Stimulated activated naive CD8-positive, alpha-beta T cell treated with anti-CD3 and anti-CD28 coated beads, Interleukin-15, Interleukin-2, amounts not matched to agents 100 ng/mL and 50 ng/mL, for 24 hours (primary cell): Measurements from ENCODE around the gene HABP4.
"Not testable (repeated sequence)": the region's sequence is repeated elsewhere in the genome, so short reads cannot be mapped to it uniquely, and the experiment has no call there.

ENCODE experiments used
- H3K27ac Mint-ChIP-seq: one replicate; pipeline ENCODE4 v1.8.0; 2021; ENCODE audit warnings: mild to moderate bottlenecking, mixed read lengths
- H3K27me3 Mint-ChIP-seq: one replicate; pipeline ENCODE4 v1.8.0; 2021; ENCODE audit warnings: mixed read lengths
- H3K36me3 Mint-ChIP-seq: one replicate; pipeline ENCODE4 v1.8.0; 2021; ENCODE audit warnings: low read depth, mixed read lengths
- H3K4me1 Mint-ChIP-seq: one replicate; pipeline ENCODE4 v1.8.0; 2021; ENCODE audit warnings: low read depth, mixed read lengths
- H3K4me3 Mint-ChIP-seq: one replicate; pipeline ENCODE4 v1.8.0; 2021; ENCODE audit warnings: mild to moderate bottlenecking, mixed read lengths
- H3K9me3 Mint-ChIP-seq: one replicate; pipeline ENCODE4 v1.8.0; 2021; ENCODE audit warnings: mixed read lengths

Gene HABP4

DNA sequence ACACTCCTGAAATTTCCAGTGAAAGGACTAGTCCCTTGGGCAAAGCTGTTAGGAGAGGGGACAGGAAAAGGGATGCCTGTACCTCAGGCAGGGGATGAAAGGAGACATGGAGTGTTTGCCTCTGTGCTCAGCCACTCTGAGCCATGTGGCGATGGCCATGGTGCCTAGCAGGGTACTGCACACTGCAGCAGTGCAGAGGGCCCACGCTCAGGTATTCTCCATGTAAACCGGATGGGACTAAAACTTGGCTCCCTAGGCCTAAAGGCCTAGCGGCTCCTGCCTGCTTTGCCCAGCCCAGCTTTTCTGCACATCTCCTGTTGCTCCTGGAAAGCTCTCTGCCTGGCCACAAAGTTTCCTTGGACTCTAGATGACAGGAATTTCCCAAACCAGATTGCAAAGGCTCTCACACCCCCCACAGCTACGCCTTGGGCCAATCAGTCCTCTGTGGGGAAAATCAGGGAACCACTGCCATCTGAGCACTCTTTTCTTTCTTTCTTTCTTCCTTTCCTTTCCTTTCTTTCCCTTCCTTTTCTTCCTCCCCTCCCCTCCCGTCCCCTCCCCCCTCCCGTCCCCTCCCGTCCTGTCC is 44.3 kb downstream of the HABP4 start:
- no peak overlapping the region for H3K27ac Mint-ChIP-seq
- H3K27me3 Mint-ChIP-seq: no peaks in the 10 kb centered on the region
- no peaks in the 10 kb centered on the region for H3K9me3 Mint-ChIP-seq

DNA sequence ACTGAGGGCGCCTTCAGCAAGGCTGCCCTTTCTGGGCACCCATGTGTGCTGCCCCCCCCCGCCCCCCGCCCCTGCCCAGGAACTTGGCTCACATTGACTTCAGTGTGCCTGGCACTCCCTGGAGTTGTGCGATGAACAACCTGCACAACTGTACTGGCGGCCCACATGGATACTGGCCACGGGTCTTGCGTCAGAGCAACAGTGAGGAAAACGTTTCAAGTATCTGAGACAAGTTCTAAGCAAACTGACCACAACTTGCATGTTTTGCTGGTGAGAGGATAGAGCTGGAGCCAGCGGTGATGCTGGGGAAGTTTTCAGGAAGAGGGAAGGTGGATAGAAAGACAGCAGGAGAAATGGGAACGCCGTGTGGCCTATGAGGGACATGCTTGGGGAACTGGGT is 45.4 kb downstream of the HABP4 start:
- Mint-ChIP-seq H3K36me3 (peaks cover 13% of the 10 kb centered on the region), H3K9me3 (no peaks in the 10 kb centered on the region), H3K27me3 (no peaks in the 10 kb centered on the region), H3K4me1 (peaks cover 10% of the 10 kb centered on the region), H3K27ac (no peak overlapping the region), H3K4me3 (no peak overlapping the region)

More for the DNA sequence above, 44.3 kb downstream of the HABP4 start:
- no peak overlapping the region for H3K4me3 Mint-ChIP-seq
- H3K4me1 Mint-ChIP-seq: peaks cover 10% of the 10 kb centered on the region
- peaks cover 22% of the 10 kb centered on the region for H3K36me3 Mint-ChIP-seq

- Mint-ChIP-seq H3K27me3 (no peaks in the 10 kb centered on the region), H3K9me3 (no peaks in the 10 kb centered on the region), H3K4me1 (peaks cover 4% of the 10 kb centered on the region), H3K27ac (no peak overlapping the region), H3K36me3 (peaks cover 3% of the 10 kb centered on the region), H3K4me3 (no peak overlapping the region)
Observed at GRCh38 chr9:96496368-96497116, 46.6 kb downstream of the HABP4 start.

GRCh38 chr9:96497117-96497399 is 47.1 kb downstream of the HABP4 start:
- Mint-ChIP-seq H3K27ac (no peak overlapping the region), H3K27me3 (no peaks in the 10 kb centered on the region), H3K4me3 (no peak overlapping the region), H3K4me1 (no peaks in the 10 kb centered on the region), H3K9me3 (no peaks in the 10 kb centered on the region), H3K36me3 (no peaks in the 10 kb centered on the region)

DNA sequence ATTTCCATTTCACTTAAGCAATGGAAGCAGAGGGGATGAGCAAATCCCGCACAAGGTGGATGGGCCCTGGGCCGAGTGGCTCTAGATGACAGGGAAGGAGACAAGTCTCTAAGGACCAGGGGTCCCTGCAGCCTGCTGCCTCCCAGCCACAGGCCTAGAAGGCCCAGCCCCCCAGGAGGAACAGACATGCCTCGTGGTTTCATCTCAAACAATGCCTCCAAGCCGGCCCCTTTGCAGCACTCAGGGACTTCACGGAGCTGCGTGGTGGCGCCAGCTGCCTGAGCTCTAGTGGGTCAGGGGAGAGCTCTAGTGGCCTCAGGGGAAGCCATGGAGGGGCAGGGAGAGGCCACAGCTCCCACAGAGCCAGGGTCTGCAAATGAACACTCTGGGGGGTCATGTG is 48.8 kb downstream of the HABP4 start:
- Mint-ChIP-seq H3K4me3 (no peak overlapping the region), H3K27ac (no peak overlapping the region)

DNA sequence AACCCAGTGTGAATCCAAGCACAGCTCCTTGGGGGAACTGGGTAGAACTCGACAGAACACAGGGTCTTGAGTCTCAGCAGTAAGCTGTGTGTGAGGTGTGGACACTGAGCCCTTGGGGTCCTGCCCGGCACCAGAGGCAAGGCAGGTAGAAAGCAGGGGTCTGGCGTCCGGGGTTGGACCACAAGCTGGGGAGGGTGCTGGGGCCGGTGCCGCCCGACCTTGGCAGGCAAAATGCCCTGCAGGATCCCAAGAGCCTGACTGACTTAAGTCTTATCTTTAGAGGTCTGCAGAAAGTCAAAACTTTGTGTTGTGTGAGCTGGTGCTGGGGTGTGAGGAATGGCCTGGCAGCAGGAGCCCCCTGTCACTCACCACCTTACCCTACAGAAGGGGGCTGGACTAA is 49.3 kb downstream of the HABP4 start:
- H3K4me1 Mint-ChIP-seq: no peaks in the 10 kb centered on the region
- H3K27ac Mint-ChIP-seq: no peak overlapping the region
- H3K4me3 Mint-ChIP-seq: no peak overlapping the region
- H3K27me3 Mint-ChIP-seq: no peaks in the 10 kb centered on the region
- no peaks in the 10 kb centered on the region for H3K36me3 Mint-ChIP-seq
- H3K9me3 Mint-ChIP-seq: no peaks in the 10 kb centered on the region

More for the DNA sequence above, 48.8 kb downstream of the HABP4 start:
- Mint-ChIP-seq H3K27me3 (no peaks in the 10 kb centered on the region), H3K9me3 (no peaks in the 10 kb centered on the region), H3K36me3 (no peaks in the 10 kb centered on the region), H3K4me1 (no peaks in the 10 kb centered on the region)

- no peaks in the 10 kb centered on the region for H3K36me3 Mint-ChIP-seq
- no peak overlapping the region for H3K27ac Mint-ChIP-seq
- no peaks in the 10 kb centered on the region for H3K27me3 Mint-ChIP-seq
- H3K4me3 Mint-ChIP-seq: no peak overlapping the region
- no peaks in the 10 kb centered on the region for H3K4me1 Mint-ChIP-seq
- H3K9me3 Mint-ChIP-seq: no peaks in the 10 kb centered on the region
Observed at GRCh38 chr9:96500696-96501632, 51.0 kb downstream of the HABP4 start.

DNA sequence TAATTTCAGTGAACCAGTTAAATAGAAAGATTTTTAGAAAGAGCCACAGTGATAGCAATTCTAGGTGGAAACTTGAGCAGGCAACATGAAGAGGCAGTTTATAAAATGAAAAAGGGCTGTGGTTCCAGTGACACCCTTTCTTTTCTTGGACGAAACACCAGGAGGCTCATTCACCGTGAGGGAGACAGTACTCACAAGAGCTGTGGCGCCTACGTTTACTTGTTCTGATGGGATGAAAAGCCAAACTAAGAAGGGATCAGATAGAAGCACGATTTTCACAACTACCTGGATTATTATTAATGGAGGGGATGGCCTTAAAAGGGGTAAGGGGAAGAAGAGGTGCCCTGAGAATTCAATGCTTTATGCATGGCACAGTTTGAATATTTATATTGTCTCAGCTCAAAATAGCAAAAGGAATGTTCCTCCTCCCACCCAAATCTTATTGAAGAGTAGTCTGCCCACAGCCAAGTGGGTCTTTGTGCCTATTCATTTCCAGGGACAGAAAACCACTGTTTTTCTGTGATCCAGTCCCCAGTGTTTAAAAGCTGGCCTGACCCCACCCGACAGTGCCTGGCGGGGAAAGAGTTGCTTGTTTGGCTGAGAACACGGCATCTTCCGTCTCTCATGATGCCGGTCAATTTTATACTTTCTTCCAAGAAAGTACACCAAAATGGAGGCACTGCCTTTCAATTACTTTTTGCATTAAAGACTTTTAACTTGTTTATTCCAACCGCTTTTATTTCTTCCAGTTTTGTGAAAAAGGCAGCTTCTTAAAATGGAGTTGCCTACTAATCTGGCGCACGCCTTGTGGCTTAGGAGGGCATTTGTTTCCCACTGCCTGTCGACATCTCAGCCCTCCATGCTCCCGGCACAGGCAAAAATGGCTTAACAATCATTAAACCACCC is 51.9 kb downstream of the HABP4 start:
- no peaks in the 10 kb centered on the region for H3K36me3 Mint-ChIP-seq
- H3K27me3 Mint-ChIP-seq: no peaks in the 10 kb centered on the region
- H3K4me1 Mint-ChIP-seq: no peaks in the 10 kb centered on the region
- no peak overlapping the region for H3K4me3 Mint-ChIP-seq
- no peak overlapping the region for H3K27ac Mint-ChIP-seq
- H3K9me3 Mint-ChIP-seq: no peaks in the 10 kb centered on the region

- no peaks in the 10 kb centered on the region for H3K9me3 Mint-ChIP-seq
- no peaks in the 10 kb centered on the region for H3K4me1 Mint-ChIP-seq
- H3K27ac Mint-ChIP-seq: no peak overlapping the region
- H3K27me3 Mint-ChIP-seq: no peaks in the 10 kb centered on the region
- H3K36me3 Mint-ChIP-seq: no peaks in the 10 kb centered on the region
- H3K4me3 Mint-ChIP-seq: no peak overlapping the region
Observed at GRCh38 chr9:96502539-96503373, 52.8 kb downstream of the HABP4 start.

- H3K36me3 Mint-ChIP-seq, H3K27me3 Mint-ChIP-seq, H3K4me3 Mint-ChIP-seq, H3K9me3 Mint-ChIP-seq, H3K27ac Mint-ChIP-seq, H3K4me1 Mint-ChIP-seq: not testable (repeated sequence)
Observed at GRCh38 chr9:96503374-96503748, 53.4 kb downstream of the HABP4 start.

GRCh38 chr9:96503918-96504317 is 53.9 kb downstream of the HABP4 start:
- Mint-ChIP-seq H3K36me3 (peaks cover 3% of the 10 kb centered on the region), H3K27me3 (no peaks in the 10 kb centered on the region), H3K4me3 (no peak overlapping the region), H3K9me3 (no peaks in the 10 kb centered on the region), H3K4me1 (no peaks in the 10 kb centered on the region), H3K27ac (no peak overlapping the region)

- H3K4me1 Mint-ChIP-seq: peaks cover 3% of the 10 kb centered on the region
Observed at GRCh38 chr9:96505316-96505991, 55.5 kb downstream of the HABP4 start.

DNA sequence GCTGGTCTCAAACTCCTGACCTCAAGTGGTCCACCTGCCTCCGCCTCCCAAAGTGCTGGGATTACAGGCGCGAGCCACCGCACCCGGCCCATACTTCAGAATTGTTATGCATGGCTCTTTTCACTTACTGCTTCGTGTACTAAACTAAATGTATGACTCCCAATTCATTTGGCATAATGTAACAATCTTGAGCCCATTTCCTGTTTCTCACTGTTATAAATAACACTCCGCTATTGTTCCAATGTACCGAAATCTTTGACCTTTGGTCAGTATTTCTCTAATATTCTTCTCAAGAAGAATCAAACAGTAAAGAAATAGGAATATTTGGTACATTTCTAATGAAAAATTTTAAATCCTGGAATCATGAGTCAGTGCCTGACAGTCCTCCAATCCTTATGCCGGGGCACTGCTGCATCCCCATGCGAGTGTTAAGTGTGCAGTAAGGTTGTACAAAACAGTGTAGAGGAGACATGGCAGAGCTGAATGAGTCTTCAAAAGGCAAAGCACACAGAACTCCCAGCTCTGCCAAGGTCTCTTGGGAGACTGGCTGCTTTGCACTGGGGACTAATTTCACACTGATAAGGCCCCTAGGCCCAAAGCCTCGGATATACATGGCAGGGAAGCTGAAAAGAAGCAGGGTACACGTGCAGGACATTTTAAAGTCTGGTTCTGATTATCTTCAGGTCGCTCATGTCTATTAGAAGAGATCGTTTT is 58.4 kb downstream of the HABP4 start:
- H3K36me3 Mint-ChIP-seq: peaks cover 3% of the 10 kb centered on the region
- no peaks in the 10 kb centered on the region for H3K9me3 Mint-ChIP-seq
- no peaks in the 10 kb centered on the region for H3K27me3 Mint-ChIP-seq
- H3K4me1 Mint-ChIP-seq: peaks cover 3% of the 10 kb centered on the region
- H3K27ac Mint-ChIP-seq: no peak overlapping the region
- H3K4me3 Mint-ChIP-seq: no peak overlapping the region

More at GRCh38 chr9:96505316-96505991, 55.5 kb downstream of the HABP4 start:
- Mint-ChIP-seq H3K4me3 (no peak overlapping the region), H3K9me3 (no peaks in the 10 kb centered on the region), H3K36me3 (peaks cover 3% of the 10 kb centered on the region), H3K27ac (no peak overlapping the region), H3K27me3 (no peaks in the 10 kb centered on the region)
